Psoas muscle (tissue), 8 donors: Measurements from ENCODE around the gene DBP. TPM values are rescaled to one million over a fixed set of nuclear protein-coding genes. Genes with fewer than 3 reads are reported as not detected.

Experiments
- ATAC-seq, 4 donors: fragments of 200-7000 bp; cut with Tn5 transposase; one replicate each; pipeline ENCODE4 v1.9.1; 2020; ENCODE audit warnings: moderate library complexity in 3 of 4, mild to moderate bottlenecking in 2 of 4
- DNase-seq, 2 donors: peaks; one replicate each; pipeline ENCODE4 v3.0.0-alpha.2; 2020
- H3K27ac ChIP-seq: fragments of 200-600 bp; one replicate; pipeline ENCODE4 v1.8.0; 2022
- H3K27me3 ChIP-seq, 3 donors: fragments of 200-600 bp in 1 of 3; one replicate each; pipeline versions ENCODE4 v1.6.1 to v1.8.0; 2013 to 2022; ENCODE audit warnings: low read length in 2 of 3, mild to moderate bottlenecking in 2 of 3, moderate library complexity in 1 of 3; ENCODE audit not compliant: insufficient read depth in 3 of 3
- H3K36me3 ChIP-seq, 2 donors: fragments of 200-600 bp in 1 of 2; one replicate each; pipeline versions ENCODE4 v1.6.1 to v1.8.0; 2013 to 2022; ENCODE audit warnings: low read depth in 1 of 2, mild to moderate bottlenecking in 1 of 2, moderate library complexity in 1 of 2; ENCODE audit not compliant: insufficient read depth in 1 of 2
- H3K4me1 ChIP-seq: fragments of 200-600 bp; one replicate; pipeline ENCODE4 v1.8.0; 2022
- H3K4me3 ChIP-seq: fragments of 200-600 bp; one replicate; pipeline ENCODE4 v1.8.0; 2022; ENCODE audit warnings: mild to moderate bottlenecking
- H3K9me3 ChIP-seq: fragments of 200-600 bp; one replicate; pipeline ENCODE4 v1.8.0; 2022
- WGBS, 3 donors: extraction: QIAGEN DNeasy Blood & Tissue Kit; methylation state at CpG; one replicate each; pipeline versions ENCODE4 v1.1.6 to v1.1.7; 2013; 5-methylcytosine and 5-hydroxymethylcytosine counted together
- intact Hi-C, 2 donors: fragments of 100-400 bp; cut with DNase I; formaldehyde crosslinking; loops; one replicate each; pipeline versions ENCODE4 v1.11.0 to v1.14.2; 2022
- polyA plus RNA-seq, 3 donors: library from polyadenylated mRNA; stranded (reverse); fragments of 200-250 nt; gene quantifications; one replicate each; pipeline ENCODE4 v1.2.3, GENCODE V29; 2013
- total RNA-seq, 4 donors: library from RNA; stranded (reverse); fragmentation: NEBNext Ultra II Directional in 2 of 4; extraction: Animal tissue kit (Norgen Biotek cat#: 25700) in 2 of 4; gene quantifications; one replicate each; pipeline versions ENCODE4 v1.2.1 to v1.2.4, GENCODE V29; 2021 to 2023
- TF ChIP-seq, protein P1 (sequence below): fragments of 200-600 bp; IDR thresholded peaks from one replicate; pipeline ENCODE4 v1.8.0; 2022; ENCODE audit warnings: antibody characterized with exemption
- donor health status: healthy with polysubstance abuse.
- donor health status: DM: no; HTN: no; CAD: no; lungs with moderate emphysema.
- donor health status: Bipolar disorder and iron deficiency.
- donor health status: healthy.
- donor health status: DM: yes; HTN: yes; CAD: no.
- donor health status: DM: no; HTN: no; CAD: no.
- donor health status: DM: no; HTN: no; CAD: no.
- donor health status: DM: yes; HTN: yes; CAD: no.

Gene DBP
- total and polyA plus RNA-seq, 7 donors = 2.8 to 14.5 (median 5.8) TPM

DNA sequence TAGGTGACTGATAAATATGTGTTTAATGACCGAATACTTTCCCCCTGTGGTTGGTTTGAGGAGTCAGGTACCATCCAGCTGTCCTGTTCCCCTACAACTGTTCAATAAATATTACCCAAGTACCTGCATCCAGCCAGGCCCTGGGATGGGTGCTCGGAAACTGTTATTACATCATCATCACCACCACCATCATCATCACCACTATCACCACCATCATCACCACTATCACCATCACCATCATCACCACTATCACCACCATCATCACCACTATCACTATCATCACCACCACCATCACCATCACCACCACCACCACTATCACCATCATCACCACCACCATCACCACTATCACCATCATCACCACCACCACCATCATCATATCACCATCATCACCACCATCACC, 31.6 kb upstream of the DBP start:
- no peak for ATAC-seq
- Histone ChIP-seq H3K4me3 (no peak overlapping the region), H3K27me3 (no peaks in the 10 kb centered on the region), H3K27ac (no peak overlapping the region), H3K36me3 (no peaks in the 10 kb centered on the region), H3K4me1 (no peaks in the 10 kb centered on the region), H3K9me3 (no peaks in the 10 kb centered on the region)
- 95 to 97% (median 95%) methylated on average over 2 of the region's 2 CpGs for WGBS, 3 donors
- intact Hi-C loops = no loop called here
- DNase-seq = no peak
- TF ChIP-seq, protein P1, sequence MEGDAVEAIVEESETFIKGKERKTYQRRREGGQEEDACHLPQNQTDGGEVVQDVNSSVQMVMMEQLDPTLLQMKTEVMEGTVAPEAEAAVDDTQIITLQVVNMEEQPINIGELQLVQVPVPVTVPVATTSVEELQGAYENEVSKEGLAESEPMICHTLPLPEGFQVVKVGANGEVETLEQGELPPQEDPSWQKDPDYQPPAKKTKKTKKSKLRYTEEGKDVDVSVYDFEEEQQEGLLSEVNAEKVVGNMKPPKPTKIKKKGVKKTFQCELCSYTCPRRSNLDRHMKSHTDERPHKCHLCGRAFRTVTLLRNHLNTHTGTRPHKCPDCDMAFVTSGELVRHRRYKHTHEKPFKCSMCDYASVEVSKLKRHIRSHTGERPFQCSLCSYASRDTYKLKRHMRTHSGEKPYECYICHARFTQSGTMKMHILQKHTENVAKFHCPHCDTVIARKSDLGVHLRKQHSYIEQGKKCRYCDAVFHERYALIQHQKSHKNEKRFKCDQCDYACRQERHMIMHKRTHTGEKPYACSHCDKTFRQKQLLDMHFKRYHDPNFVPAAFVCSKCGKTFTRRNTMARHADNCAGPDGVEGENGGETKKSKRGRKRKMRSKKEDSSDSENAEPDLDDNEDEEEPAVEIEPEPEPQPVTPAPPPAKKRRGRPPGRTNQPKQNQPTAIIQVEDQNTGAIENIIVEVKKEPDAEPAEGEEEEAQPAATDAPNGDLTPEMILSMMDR = no peak

DNA sequence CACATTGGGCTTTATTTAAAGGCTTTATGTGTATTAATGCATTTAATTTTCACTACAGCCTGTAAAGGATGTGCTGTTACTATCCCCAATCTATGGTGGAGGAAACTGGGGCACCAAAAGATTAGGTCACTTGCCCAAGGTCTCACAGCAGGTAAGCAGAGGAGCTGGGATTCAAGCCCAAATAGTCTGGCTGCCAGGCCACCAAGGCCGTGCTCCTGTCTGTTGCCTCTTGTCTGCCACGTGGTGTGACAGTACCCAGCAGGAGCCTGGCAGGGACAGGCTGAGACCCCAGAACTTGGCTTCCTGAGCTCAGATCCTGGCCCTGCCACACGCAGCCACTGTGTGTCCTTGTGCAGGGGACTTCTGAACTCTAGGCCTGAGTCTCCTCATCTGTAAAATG, 31.2 kb upstream of the DBP start:
- ATAC-seq = no peak
- intact Hi-C loops = no loop called here

DNA sequence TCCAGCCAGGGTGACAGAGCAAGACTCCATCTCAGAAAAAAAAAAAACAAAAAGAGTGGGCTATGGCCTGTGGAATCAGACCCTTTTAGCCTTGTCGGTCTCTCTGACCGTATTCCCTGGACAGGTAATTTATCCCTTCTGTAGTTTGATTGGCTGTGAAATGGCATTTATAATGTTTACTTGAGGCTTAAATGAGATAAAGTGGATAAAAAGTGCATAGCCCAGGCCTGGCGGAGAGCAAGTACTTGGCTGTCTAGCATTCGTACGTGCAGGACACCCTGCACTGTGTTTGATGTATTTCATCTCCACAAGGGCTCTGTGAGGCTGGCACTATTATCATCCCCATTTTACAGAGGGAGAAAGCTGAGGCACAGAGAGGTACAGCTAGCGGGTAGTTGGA, 28.6 kb upstream of the DBP start:
- Histone ChIP-seq H3K27me3 (no peaks in the 10 kb centered on the region), H3K4me3 (no peak overlapping the region), H3K36me3 (no peaks in the 10 kb centered on the region), H3K27ac (no peak overlapping the region), H3K4me1 (no peaks in the 10 kb centered on the region), H3K9me3 (no peaks in the 10 kb centered on the region)
- intact Hi-C loops = no loop called here
- WGBS, 3 donors = 85 to 92% (median 88%) methylated on average over 6 of the region's 6 CpGs
- DNase-seq (no peak), ATAC-seq (no peak)
- TF ChIP-seq, protein P1 = no peak

More for the DNA sequence above, 31.2 kb upstream of the DBP start:
- no peak for DNase-seq
- Histone ChIP-seq H3K27me3 (no peaks in the 10 kb centered on the region), H3K36me3 (no peaks in the 10 kb centered on the region), H3K4me1 (no peaks in the 10 kb centered on the region), H3K9me3 (no peaks in the 10 kb centered on the region), H3K4me3 (no peak overlapping the region), H3K27ac (no peak overlapping the region)
- TF ChIP-seq, protein P1 = no peak
- 36 to 59% (median 53%) methylated on average over 3 of the region's 3 CpGs for WGBS, 3 donors

DNA sequence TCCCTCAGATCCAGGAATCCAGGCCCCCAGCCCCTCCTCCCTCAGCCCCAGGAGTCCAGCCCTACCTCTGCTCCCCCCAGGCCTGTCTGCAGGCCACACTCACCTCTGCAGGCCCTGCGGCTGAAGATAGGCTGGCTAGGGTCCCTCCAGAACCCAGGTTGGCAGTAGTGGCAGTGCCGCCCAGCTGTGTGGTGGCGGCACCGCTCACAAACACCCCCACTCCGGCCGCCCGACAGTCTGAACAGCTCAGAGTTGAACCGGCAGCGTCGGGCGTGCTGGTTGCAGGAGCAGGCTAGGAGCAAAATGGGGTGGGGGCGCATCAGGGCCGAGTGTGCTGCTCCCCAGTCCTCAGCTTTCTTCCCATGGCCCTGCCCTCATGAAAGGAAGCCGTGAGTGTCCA, 27.3 kb upstream of the DBP start:
- WGBS, 3 donors = 84 to 89% (median 87%) methylated on average over 14 of the region's 14 CpGs
- ATAC-seq (no peak), DNase-seq (no peak)
- TF ChIP-seq, protein P1 = no peak
- Histone ChIP-seq H3K4me1 (no peaks in the 10 kb centered on the region), H3K27me3 (no peaks in the 10 kb centered on the region), H3K36me3 (no peaks in the 10 kb centered on the region), H3K9me3 (no peaks in the 10 kb centered on the region), H3K27ac (no peak overlapping the region), H3K4me3 (no peak overlapping the region)
- intact Hi-C loops = no loop called here

DNA sequence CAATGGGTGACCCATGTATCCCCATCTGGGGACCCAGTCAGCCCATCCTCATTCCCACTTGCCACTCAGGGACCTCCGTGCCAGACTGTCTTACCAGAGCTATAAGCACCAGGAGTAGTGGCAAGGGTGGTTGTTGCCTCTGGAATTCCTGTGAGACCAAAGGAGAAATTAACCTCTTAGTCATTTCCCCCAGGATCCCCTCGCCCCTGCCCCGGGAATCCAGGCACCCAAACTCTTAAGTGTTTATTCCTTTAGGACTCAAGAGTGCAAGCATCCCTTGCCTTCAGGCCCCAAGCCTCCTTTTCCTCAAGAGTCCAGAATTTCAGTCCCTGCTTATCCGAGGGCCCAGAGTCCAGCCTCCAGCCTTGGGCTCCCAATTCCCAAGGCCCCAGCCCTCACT, 26.5 kb upstream of the DBP start:
- intact Hi-C loops = no loop called here

More for the DNA sequence above, 26.5 kb upstream of the DBP start:
- Histone ChIP-seq H3K27ac (no peak overlapping the region), H3K27me3 (no peaks in the 10 kb centered on the region), H3K4me1 (no peaks in the 10 kb centered on the region), H3K9me3 (no peaks in the 10 kb centered on the region), H3K36me3 (no peaks in the 10 kb centered on the region), H3K4me3 (no peak overlapping the region)
- TF ChIP-seq, protein P1 = no peak
- DNase-seq = no peak
- WGBS, 3 donors = 94 to 100% (median 95%) methylated on average over 4 of the region's 4 CpGs
- no peak for ATAC-seq
